GM12864 (cell line): ENCODE measurements around the gene KLF9.

Experiments
- DNase-seq: peaks from one replicate; pipeline ENCODE4 v3.0.0-alpha.2; 2011; ENCODE audit warnings: low read depth
- H3K4me3 ChIP-seq: 2 replicates; pipeline ENCODE4 v1.5.1; 2011; ENCODE audit warnings: mild to moderate bottlenecking, low read depth, low read length, control low read depth
- TF ChIP-seq, protein P1 (sequence below): IDR thresholded peaks from 2 replicates; pipeline ENCODE4 v1.5.1; 2011; ENCODE audit warnings: low read depth, mild to moderate bottlenecking, moderate library complexity, low read length, control low read depth, inconsistent platforms; ENCODE audit errors: missing control alignments

KLF9 gene

GRCh38 chr9:70411121-70411929 is 3.1 kb downstream of the KLF9 start:
- peak overlapping the region; percentile 59; the same call in 1 of the 2 replicates for H3K4me3 ChIP-seq
- no peak for DNase-seq
- TF ChIP-seq, protein P1, sequence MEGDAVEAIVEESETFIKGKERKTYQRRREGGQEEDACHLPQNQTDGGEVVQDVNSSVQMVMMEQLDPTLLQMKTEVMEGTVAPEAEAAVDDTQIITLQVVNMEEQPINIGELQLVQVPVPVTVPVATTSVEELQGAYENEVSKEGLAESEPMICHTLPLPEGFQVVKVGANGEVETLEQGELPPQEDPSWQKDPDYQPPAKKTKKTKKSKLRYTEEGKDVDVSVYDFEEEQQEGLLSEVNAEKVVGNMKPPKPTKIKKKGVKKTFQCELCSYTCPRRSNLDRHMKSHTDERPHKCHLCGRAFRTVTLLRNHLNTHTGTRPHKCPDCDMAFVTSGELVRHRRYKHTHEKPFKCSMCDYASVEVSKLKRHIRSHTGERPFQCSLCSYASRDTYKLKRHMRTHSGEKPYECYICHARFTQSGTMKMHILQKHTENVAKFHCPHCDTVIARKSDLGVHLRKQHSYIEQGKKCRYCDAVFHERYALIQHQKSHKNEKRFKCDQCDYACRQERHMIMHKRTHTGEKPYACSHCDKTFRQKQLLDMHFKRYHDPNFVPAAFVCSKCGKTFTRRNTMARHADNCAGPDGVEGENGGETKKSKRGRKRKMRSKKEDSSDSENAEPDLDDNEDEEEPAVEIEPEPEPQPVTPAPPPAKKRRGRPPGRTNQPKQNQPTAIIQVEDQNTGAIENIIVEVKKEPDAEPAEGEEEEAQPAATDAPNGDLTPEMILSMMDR, result no peak

DNA sequence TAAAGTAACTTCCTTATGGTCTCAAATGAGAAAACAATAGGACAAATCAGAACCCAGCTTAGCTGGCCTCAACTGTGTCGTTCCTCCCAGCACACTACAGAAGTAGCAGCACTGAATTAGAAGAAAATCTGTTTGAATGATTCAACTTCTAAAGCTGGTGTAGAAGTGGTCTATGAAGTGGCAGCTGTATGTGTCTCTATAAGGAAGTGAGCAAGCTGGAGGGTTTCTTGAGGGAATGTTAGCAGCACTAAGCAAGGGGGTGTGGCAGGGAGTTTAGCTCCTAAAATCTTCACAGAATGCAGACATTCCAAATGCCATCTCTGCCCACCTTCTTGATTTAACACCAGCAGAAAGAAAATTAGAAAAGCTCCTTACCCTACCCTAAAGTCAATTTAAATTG is 4.1 kb downstream of the KLF9 start:
- H3K4me3 ChIP-seq, result no peak overlapping the region
- DNase-seq, result no peak
- TF ChIP-seq, protein P1, result no peak

GRCh38 chr9:70409800-70410199 is 4.7 kb downstream of the KLF9 start:
- no peak overlapping the region for H3K4me3 ChIP-seq
- no peak for DNase-seq
- TF ChIP-seq, protein P1, result no peak

- no peak overlapping the region for H3K4me3 ChIP-seq
- no peak for DNase-seq
- TF ChIP-seq, protein P1, result no peak
These were observed 5.2 kb downstream of the KLF9 start for GRCh38 chr9:70409280-70409679.

- no peak for DNase-seq
- no peak overlapping the region for H3K4me3 ChIP-seq
- TF ChIP-seq, protein P1, result no peak
These were observed 5.9 kb downstream of the KLF9 start for GRCh38 chr9:70408393-70409040.

DNA sequence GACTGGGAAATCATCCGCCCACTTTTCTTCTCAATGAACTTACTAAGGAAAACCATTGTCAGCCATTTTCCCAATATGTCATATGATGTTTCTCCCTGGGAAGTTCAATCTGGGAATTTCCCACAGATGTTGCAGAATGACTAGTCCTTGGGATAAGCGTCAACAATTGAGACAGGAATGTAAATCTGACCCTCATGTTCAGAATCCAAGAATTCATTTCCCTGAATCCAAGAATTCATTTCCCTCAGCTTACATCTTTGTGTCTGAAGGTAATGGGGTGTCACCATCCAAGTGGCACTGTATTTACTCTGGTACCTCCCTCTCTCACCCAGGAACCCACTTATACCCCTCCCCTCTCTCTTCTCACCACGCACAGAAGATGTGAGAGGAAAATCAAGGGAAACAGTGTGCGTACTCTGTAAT is 7.4 kb downstream of the KLF9 start:
- H3K4me3 ChIP-seq, result no peak overlapping the region
- DNase-seq, result no peak
- TF ChIP-seq, protein P1, result no peak
